SH-SY5Y (cell line): Measurements from ENCODE around the gene MIF.

ENCODE experiments used
- GATA2 ChIP-seq: IDR thresholded peaks from 2 replicates; pipeline ENCODE4 v1.6.1; 2011; ENCODE audit warnings: mild to moderate bottlenecking, low read depth, low read length
- GATA3 ChIP-seq: IDR thresholded peaks from 2 replicates; pipeline ENCODE4 v1.6.1; 2011; ENCODE audit warnings: low read depth, mild to moderate bottlenecking, low read length, moderate library complexity

DNA sequence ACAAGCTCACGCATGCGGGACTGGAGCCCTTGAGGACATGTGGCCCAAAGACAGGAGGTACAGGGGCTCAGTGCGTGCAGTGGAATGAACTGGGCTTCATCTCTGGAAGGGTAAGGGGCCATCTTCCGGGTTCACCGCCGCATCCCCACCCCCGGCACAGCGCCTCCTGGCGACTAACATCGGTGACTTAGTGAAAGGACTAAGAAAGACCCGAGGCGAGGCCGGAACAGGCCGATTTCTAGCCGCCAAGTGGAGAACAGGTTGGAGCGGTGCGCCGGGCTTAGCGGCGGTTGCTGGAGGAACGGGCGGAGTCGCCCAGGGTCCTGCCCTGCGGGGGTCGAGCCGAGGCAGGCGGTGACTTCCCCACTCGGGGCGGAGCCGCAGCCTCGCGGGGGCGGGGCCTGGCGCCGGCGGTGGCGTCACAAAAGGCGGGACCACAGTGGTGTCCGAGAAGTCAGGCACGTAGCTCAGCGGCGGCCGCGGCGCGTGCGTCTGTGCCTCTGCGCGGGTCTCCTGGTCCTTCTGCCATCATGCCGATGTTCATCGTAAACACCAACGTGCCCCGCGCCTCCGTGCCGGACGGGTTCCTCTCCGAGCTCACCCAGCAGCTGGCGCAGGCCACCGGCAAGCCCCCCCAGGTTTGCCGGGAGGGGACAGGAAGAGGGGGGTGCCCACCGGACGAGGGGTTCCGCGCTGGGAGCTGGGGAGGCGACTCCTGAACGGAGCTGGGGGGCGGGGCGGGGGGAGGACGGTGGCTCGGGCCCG, at the start of gene MIF:
- TF ChIP-seq GATA2 (no peak), GATA3 (no peak)
